HL-60 (cell line): ENCODE data around the gene CLPTM1L.

Experiments used
- DNase-seq, 2 experiments: peaks; one replicate each; pipeline ENCODE4 v3.0.0-alpha.2; 2010 to 2020; ENCODE audit warnings: low read depth in 1 of 2, low spot score in 1 of 2
- H3K27ac ChIP-seq: fragments of 250-450 bp; sonication (Bioruptor Pico); replicated peaks from 2 replicates; pipeline ENCODE4 v1.5.1; 2020; ENCODE audit warnings: mild to moderate bottlenecking, moderate library complexity
- H3K27me3 ChIP-seq: fragments of 250-450 bp; sonication (Bioruptor Pico); 2 replicates; pipeline ENCODE4 v1.5.1; 2021; ENCODE audit warnings: mild to moderate bottlenecking, moderate library complexity; ENCODE audit not compliant: insufficient read depth, poor library complexity, severe bottlenecking
- H3K4me3 ChIP-seq: replicated peaks from 2 replicates; pipeline ENCODE4 v1.5.1; 2011; ENCODE audit warnings: mild to moderate bottlenecking, control low read depth, low read length; ENCODE audit not compliant: insufficient read depth
- CTCF ChIP-seq: IDR thresholded peaks from one replicate; pipeline ENCODE4 v1.5.1; 2011; ENCODE audit warnings: low read length, control low read depth, inconsistent platforms; ENCODE audit not compliant: insufficient read depth
- GABPA ChIP-seq: IDR thresholded peaks from 2 replicates; pipeline ENCODE4 v1.6.1; 2012; ENCODE audit warnings: low read depth
- POLR2AphosphoS5 ChIP-seq: IDR thresholded peaks from 2 replicates; pipeline ENCODE4 v1.6.1; 2012; ENCODE audit warnings: low read depth
- SPI1 ChIP-seq: IDR thresholded peaks from 2 replicates; pipeline ENCODE4 v1.6.1; 2012; ENCODE audit warnings: low read depth, mild to moderate bottlenecking, borderline replicate concordance
- TF ChIP-seq, protein P1 (sequence below): IDR thresholded peaks from 2 replicates; pipeline ENCODE4 v1.6.1; 2012; ENCODE audit warnings: low read depth; ENCODE audit not compliant: insufficient replicate concordance

Gene CLPTM1L

DNA sequence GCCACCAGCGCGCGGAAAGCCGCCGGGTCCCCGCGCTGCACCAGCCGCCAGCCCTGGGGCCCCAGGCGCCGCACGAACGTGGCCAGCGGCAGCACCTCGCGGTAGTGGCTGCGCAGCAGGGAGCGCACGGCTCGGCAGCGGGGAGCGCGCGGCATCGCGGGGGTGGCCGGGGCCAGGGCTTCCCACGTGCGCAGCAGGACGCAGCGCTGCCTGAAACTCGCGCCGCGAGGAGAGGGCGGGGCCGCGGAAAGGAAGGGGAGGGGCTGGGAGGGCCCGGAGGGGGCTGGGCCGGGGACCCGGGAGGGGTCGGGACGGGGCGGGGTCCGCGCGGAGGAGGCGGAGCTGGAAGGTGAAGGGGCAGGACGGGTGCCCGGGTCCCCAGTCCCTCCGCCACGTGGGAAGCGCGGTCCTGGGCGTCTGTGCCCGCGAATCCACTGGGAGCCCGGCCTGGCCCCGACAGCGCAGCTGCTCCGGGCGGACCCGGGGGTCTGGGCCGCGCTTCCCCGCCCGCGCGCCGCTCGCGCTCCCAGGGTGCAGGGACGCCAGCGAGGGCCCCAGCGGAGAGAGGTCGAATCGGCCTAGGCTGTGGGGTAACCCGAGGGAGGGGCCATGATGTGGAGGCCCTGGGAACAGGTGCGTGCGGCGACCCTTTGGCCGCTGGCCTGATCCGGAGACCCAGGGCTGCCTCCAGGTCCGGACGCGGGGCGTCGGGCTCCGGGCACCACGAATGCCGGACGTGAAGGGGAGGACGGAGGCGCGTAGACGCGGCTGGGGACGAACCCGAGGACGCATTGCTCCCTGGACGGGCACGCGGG lies 49.9 kb downstream of the CLPTM1L start, which contains the start of gene TERT:
Gene TERT (minus strand): TSS at position 234 of the 815 bp plus-strand sequence. CDS start 79 bp downstream, at position 155.
- H3K27me3 ChIP-seq: peaks cover 6% of the 10 kb centered on the region
- peak; percentile 36 to 63 for DNase-seq
- TF ChIP-seq CTCF (no peak), POLR2AphosphoS5 (no peak), SPI1 (no peak), GABPA (no peak)
- TF ChIP-seq, protein P1, sequence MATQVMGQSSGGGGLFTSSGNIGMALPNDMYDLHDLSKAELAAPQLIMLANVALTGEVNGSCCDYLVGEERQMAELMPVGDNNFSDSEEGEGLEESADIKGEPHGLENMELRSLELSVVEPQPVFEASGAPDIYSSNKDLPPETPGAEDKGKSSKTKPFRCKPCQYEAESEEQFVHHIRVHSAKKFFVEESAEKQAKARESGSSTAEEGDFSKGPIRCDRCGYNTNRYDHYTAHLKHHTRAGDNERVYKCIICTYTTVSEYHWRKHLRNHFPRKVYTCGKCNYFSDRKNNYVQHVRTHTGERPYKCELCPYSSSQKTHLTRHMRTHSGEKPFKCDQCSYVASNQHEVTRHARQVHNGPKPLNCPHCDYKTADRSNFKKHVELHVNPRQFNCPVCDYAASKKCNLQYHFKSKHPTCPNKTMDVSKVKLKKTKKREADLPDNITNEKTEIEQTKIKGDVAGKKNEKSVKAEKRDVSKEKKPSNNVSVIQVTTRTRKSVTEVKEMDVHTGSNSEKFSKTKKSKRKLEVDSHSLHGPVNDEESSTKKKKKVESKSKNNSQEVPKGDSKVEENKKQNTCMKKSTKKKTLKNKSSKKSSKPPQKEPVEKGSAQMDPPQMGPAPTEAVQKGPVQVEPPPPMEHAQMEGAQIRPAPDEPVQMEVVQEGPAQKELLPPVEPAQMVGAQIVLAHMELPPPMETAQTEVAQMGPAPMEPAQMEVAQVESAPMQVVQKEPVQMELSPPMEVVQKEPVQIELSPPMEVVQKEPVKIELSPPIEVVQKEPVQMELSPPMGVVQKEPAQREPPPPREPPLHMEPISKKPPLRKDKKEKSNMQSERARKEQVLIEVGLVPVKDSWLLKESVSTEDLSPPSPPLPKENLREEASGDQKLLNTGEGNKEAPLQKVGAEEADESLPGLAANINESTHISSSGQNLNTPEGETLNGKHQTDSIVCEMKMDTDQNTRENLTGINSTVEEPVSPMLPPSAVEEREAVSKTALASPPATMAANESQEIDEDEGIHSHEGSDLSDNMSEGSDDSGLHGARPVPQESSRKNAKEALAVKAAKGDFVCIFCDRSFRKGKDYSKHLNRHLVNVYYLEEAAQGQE: no peak
- peak within 1 kb of the TSS; percentile 36 for H3K4me3 ChIP-seq
- H3K27ac ChIP-seq: no peak within 1 kb of the TSS

GRCh38 chr5:1294206-1294834 lies 50.6 kb downstream of the CLPTM1L start:
- Histone ChIP-seq H3K27me3 (peaks cover 6% of the 10 kb centered on the region), H3K4me3 (peak overlapping the region; percentile 36), H3K27ac (no peak overlapping the region)
- no peak for DNase-seq
- TF ChIP-seq CTCF (no peak), POLR2AphosphoS5 (no peak), SPI1 (no peak), GABPA (no peak)
- TF ChIP-seq, protein P1: no peak

GRCh38 chr5:1293416-1294205 lies 51.3 kb downstream of the CLPTM1L start:
- H3K4me3 ChIP-seq: peak overlapping the region; percentile 36
- no peak for DNase-seq
- H3K27ac ChIP-seq: no peak overlapping the region
- H3K27me3 ChIP-seq: peaks cover 6% of the 10 kb centered on the region
- TF ChIP-seq POLR2AphosphoS5 (no peak), SPI1 (peak; percentile 15; the same call in 1 of the 2 replicates), GABPA (no peak), CTCF (no peak)
- TF ChIP-seq, protein P1: no peak
